ENCODE results near the gene NKRF.

NKRF gene

DNA sequence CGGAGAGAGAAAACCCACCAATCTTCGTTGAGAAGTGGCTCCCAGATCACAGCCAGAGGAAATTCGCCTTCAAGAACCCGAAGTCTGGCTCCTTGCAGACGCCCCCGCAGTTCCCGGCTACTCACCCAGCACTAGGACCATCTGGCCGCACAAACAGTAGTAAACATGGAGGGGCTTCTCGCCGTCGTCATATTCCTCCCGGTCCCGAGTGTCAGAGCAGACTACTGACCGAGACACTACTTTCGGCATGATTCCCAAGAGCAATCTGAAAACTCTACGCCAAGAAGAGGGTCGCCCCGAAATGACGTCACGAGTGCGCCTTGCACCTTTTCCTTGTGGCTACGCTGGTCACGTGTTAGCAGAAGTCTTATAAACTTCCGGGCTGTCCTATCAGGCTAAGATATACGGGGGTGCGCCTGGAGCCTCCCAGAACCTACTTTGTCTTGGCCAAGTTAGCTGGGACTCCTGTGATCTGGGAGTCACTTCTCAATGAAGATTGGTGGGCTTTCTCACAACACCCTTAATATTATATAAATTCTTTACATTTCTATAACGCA, 41.0 kb downstream of the NKRF start, which contains the start of gene STEEP1:
STEEP1 (minus strand) TSS at position 303 of the 557 bp plus-strand sequence; CDS start at position 249, 54 bp downstream.
- H3K4me1 ChIP-seq (ENCODE audit: control insufficient read depth, insufficient read depth, low read length): no peaks in the 10 kb centered on the region
- H3K4me3 ChIP-seq (ENCODE audit: low read depth, low read length): peak within 1 kb of the TSS; percentile 68
- H3K9me3 ChIP-seq (ENCODE audit: control insufficient read depth, insufficient read depth, low read length): peaks cover 5% of the 10 kb centered on the region
- H3K36me3 ChIP-seq (ENCODE audit: control insufficient read depth, insufficient read depth, low read length): no peaks in the 10 kb centered on the region
- H3K9ac ChIP-seq (ENCODE audit: low read depth, low read length): no peak within 1 kb of the TSS
- no peaks in the 10 kb centered on the region for H3K27me3 ChIP-seq (ENCODE audit: control insufficient read depth, insufficient read depth, low read length)

GRCh38 chrX:119552508-119552907, 53.7 kb downstream of the NKRF start:
- H3K36me3 ChIP-seq (ENCODE audit: control insufficient read depth, insufficient read depth, low read length): peaks cover 3% of the 10 kb centered on the region
- H3K4me3 ChIP-seq (ENCODE audit: low read depth, low read length): no peak overlapping the region
- H3K9ac ChIP-seq (ENCODE audit: low read depth, low read length): no peak overlapping the region
- peaks cover 3% of the 10 kb centered on the region for H3K9me3 ChIP-seq (ENCODE audit: control insufficient read depth, insufficient read depth, low read length)
- no peaks in the 10 kb centered on the region for H3K27me3 ChIP-seq (ENCODE audit: control insufficient read depth, insufficient read depth, low read length)
- no peaks in the 10 kb centered on the region for H3K4me1 ChIP-seq (ENCODE audit: control insufficient read depth, insufficient read depth, low read length)

DNA sequence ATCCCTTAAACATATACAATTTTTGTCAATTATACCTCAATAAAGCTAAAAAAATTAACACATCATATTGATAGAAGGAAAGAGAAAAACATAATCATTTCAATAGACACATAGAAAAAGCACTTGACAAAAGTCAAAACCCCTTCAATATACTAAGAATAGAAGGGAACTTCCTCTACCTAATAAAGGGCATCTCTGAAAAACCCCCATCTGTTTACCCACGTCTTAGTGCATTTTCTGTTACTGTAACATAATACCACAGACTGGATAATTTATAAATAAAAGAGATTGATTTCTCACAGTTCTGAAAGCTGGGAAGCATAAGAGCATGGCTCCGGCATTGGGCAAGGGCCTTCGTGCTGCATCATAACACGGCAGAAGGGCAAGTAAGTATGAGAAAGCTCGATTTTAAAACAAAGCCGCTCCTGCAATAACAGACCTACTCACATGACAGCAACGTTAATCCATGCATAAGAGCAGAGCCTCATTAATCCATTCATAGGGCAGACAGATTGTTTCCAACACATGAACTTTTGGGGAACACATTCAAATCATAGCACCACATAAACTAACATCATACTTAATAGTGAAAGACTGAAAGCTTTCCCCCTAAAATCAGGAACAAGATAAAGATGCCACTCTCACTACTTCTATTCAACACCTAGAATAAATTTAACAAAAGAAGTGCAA, 56.8 kb downstream of the NKRF start:
- H3K4me1 ChIP-seq (ENCODE audit: control insufficient read depth, insufficient read depth, low read length): no peaks in the 10 kb centered on the region
- H3K9ac ChIP-seq (ENCODE audit: low read depth, low read length): no peak overlapping the region
- no peaks in the 10 kb centered on the region for H3K9me3 ChIP-seq (ENCODE audit: control insufficient read depth, insufficient read depth, low read length)
- H3K4me3 ChIP-seq (ENCODE audit: low read depth, low read length): no peak overlapping the region
- H3K27me3 ChIP-seq (ENCODE audit: control insufficient read depth, insufficient read depth, low read length): no peaks in the 10 kb centered on the region
- H3K36me3 ChIP-seq (ENCODE audit: control insufficient read depth, insufficient read depth, low read length): peaks cover 3% of the 10 kb centered on the region

DNA sequence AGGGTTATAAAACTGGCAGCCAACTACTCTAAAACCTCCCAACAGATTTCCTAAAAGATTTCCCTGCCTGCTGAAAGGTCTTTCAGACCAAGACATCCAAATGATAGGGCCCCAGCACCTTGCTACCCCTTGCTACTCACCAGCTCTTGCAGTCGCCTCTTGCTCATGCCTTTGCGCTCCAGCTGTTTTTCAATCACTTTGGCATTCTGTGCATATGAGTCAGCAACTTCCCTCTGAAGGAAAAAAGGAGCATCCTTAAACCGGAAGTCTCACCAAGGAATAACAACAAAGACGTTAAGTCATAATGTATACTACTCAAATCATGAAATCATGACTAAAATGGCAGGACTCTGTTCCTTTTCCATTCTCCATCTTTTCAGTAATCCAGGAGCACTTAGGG, 65.0 kb downstream of the NKRF start:
- Histone ChIP-seq H3K36me3 (ENCODE audit: control insufficient read depth, insufficient read depth, low read length) (peaks cover 2% of the 10 kb centered on the region), H3K4me3 (ENCODE audit: low read depth, low read length) (no peak overlapping the region), H3K27me3 (ENCODE audit: control insufficient read depth, insufficient read depth, low read length) (no peaks in the 10 kb centered on the region), H3K9ac (ENCODE audit: low read depth, low read length) (no peak overlapping the region), H3K4me1 (ENCODE audit: control insufficient read depth, insufficient read depth, low read length) (no peaks in the 10 kb centered on the region), H3K9me3 (ENCODE audit: control insufficient read depth, insufficient read depth, low read length) (no peaks in the 10 kb centered on the region)

- Histone ChIP-seq H3K9ac (ENCODE audit: low read depth, low read length) (no peak overlapping the region), H3K4me1 (ENCODE audit: control insufficient read depth, insufficient read depth, low read length) (no peaks in the 10 kb centered on the region), H3K36me3 (ENCODE audit: control insufficient read depth, insufficient read depth, low read length) (peaks cover 2% of the 10 kb centered on the region), H3K27me3 (ENCODE audit: control insufficient read depth, insufficient read depth, low read length) (no peaks in the 10 kb centered on the region), H3K4me3 (ENCODE audit: low read depth, low read length) (no peak overlapping the region), H3K9me3 (ENCODE audit: control insufficient read depth, insufficient read depth, low read length) (no peaks in the 10 kb centered on the region)
Measured at GRCh38 chrX:119539872-119540271, 66.4 kb downstream of the NKRF start.

All from iPS-15b (cell line).